Epithelial cell of esophagus (primary cell): ENCODE data around the gene PDZD8.

Experiments
- DNase-seq: peaks from one replicate; pipeline ENCODE4 v3.0.0; 2010; ENCODE audit warnings: low read depth
- H3K4me3 ChIP-seq: 2 replicates; pipeline ENCODE4 v1.5.1; 2011; ENCODE audit warnings: mild to moderate bottlenecking, low read length, control low read depth
- TF ChIP-seq, protein P1 (sequence below): IDR thresholded peaks from 2 replicates; pipeline ENCODE4 v1.5.1; 2011; ENCODE audit warnings: low read depth, mild to moderate bottlenecking, low read length, control low read depth, inconsistent platforms; ENCODE audit not compliant: insufficient read depth; ENCODE audit errors: missing control alignments

The PDZD8 gene

DNA sequence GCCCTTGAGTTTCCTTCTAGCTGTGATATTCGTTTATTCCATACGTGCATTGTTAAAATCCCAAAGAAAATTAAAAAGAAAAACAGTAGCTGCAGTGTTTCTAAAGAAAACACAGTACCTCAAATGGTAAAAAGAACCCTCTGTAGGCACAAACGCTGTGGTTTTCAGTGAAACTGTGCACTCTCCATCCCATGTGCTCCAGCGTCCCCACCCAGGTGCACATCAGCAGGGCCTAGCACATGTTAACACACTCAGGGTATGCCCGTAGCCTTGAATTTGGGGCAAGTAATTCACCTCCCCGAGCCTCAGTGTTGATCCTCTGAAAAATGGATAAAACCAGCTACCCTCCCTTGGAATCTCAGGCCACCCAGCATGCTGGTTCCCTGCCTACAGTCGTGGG is 124.8 kb downstream of the PDZD8 start:
- TF ChIP-seq, protein P1, sequence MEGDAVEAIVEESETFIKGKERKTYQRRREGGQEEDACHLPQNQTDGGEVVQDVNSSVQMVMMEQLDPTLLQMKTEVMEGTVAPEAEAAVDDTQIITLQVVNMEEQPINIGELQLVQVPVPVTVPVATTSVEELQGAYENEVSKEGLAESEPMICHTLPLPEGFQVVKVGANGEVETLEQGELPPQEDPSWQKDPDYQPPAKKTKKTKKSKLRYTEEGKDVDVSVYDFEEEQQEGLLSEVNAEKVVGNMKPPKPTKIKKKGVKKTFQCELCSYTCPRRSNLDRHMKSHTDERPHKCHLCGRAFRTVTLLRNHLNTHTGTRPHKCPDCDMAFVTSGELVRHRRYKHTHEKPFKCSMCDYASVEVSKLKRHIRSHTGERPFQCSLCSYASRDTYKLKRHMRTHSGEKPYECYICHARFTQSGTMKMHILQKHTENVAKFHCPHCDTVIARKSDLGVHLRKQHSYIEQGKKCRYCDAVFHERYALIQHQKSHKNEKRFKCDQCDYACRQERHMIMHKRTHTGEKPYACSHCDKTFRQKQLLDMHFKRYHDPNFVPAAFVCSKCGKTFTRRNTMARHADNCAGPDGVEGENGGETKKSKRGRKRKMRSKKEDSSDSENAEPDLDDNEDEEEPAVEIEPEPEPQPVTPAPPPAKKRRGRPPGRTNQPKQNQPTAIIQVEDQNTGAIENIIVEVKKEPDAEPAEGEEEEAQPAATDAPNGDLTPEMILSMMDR, result no peak
- no peak overlapping the region for H3K4me3 ChIP-seq
- no peak for DNase-seq

DNA sequence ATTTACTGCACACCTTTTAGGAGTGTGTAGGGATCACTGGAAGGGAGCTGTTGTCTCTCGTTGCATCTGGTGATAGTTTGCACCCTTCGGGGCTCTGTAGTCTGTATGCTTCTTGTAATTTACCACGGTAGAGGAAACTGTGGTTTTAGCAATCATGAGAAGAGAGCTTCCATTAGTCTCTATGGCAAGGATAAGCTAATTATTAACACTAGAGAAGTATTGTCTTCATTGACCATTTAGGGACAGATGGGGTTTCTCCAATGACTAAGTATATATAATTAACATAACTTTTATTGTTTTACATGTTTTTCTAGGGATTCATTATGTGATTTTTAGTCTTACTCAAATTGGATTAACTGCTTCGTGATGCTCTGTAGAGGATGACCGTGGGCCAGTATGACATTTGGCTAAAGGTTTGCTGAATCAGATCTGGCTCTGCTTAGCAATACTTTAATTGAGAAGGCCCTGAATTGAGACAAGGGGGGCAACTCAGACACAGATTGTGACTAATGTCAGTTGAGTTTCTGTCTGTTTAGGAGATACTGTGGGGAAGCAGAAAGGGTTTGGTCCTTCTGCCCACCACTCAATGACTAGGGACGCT is 125.6 kb downstream of the PDZD8 start:
- H3K4me3 ChIP-seq, result no peak overlapping the region
- TF ChIP-seq, protein P1, result no peak
- DNase-seq, result no peak

DNA sequence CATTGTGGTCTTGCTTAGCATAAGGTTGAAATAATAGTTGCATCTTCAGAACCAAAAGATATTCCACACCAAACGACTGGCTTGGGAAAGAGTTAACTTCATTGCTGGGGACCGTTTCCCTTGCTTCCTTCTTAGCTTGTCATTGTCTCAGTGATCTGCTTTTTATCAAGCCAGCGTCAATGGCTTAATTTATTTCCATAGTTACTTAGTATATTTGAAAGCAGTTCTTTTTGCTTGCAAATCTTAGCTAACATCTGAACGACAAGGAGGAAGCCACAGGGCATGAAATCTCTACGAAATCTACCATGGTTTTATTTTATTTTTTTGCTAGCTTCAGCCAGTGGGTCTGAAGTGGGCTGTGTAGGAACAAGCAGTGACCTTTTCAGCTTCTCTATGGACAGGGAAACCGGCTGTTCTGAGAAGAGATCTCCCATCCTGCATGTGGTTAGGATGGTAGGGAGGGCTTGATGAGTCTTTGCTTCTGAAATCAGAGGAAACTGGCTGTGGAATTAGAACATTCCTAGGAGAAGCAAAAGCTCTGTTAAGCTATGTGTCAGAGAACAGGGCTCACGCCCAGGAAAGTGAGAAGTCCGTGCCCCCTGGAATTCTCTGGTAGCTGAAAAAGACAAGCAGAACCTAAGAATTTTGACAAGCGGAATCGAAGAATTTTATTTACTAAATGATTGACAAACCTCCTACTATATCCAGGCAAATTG is 126.3 kb downstream of the PDZD8 start:
- no peak for DNase-seq
- no peak overlapping the region for H3K4me3 ChIP-seq
- TF ChIP-seq, protein P1, result no peak

DNA sequence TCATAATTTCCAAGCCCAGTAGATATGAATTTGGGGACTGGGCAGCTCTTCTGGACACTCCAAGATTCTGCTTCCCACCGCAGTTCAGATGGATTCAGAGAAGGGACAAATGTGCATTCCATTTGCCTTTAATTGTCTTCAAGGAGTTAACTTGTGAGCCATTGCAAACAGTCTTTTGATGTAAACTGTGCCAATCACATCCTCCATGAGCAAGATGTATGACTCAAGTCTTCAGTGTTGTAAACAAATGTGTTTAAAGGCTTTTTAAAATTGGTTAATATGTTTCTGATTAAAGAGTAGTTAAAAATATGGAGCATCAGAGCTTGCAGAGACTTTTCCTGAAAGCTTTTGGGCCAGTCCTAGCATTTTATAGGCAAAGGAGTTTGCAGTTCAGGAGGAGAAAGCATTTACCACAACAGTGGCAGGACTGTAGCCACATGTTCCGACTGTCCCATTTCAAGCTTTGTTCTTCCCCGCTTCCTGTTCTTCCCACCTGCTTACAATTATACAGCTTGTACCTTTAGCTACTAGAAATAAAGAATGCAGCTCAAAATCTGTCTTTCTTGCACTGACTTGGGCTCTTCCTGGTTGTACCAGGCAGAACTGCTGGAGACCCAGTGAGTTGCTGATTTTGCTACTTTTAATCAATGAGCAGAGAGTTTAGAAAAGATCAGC is 128.1 kb downstream of the PDZD8 start:
- DNase-seq, result peak; percentile 34
- H3K4me3 ChIP-seq, result no peak overlapping the region

DNA sequence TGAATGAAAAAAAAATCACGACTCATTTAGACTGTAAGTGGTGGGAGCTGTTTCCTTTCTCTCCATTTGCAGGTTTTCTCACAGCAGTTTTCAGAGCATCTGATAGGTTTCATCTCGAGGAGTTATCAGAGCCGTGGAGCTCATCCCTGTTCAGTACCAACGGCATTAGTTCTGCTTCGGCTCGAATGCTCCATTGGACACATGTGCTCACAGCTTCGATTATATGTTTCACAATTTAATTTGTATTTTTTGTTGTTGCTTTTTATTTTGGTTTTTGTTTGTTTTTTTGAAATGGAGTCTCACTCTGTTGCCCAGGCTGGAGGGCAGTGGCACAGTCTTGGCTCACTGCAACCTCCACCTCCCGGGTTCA is 132.8 kb downstream of the PDZD8 start:
- H3K4me3 ChIP-seq, result no peak overlapping the region
- TF ChIP-seq, protein P1, result no peak
- no peak for DNase-seq

More for the DNA sequence above, 128.1 kb downstream of the PDZD8 start:
- TF ChIP-seq, protein P1, result no peak

DNA sequence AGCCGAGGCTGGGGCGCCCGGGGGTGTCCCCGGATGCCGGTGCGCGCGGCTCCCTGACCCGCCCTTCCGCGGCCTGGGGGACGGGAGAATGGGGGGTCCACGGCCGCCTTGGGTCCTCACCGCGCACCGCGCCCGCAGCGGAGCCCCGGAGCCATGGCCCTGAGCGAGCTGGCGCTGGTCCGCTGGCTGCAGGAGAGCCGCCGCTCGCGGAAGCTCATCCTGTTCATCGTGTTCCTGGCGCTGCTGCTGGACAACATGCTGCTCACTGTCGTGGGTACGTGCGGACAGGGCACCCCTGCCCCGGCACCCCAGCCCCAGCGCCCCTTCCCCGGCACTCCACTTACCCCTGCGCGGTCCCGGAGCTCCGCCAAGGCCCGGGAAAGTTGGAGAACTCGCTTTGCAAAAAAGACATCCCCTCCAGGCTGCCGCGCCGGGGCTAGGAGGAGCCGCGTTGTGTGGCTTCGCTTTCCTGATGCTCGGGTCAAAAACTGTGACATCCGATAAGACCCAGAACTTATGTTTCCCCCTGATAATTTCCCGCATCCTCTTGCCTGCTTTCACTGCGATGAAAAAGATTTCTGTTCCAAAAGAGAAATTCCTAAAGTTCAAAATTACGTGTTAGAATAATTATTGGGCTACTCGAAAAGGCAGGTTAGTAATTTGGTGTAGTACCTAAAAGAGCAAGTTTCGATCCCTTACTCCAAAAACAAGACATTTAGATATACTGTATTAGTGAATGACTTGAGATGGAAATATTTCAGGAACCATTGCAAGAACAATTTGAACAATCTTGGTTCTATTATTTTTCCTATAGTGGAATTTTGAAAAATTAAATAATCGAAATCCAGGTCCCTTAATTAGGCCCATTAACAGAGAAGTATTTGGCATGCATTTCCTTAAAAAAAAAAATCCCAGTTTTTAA is 133.4 kb downstream of the PDZD8 start:
- peak; percentile 24 for DNase-seq
- TF ChIP-seq, protein P1, result no peak
- H3K4me3 ChIP-seq, result no peak overlapping the region
